ENCODE measurements around the gene CD83.

- TF ChIP-seq, protein P1, sequence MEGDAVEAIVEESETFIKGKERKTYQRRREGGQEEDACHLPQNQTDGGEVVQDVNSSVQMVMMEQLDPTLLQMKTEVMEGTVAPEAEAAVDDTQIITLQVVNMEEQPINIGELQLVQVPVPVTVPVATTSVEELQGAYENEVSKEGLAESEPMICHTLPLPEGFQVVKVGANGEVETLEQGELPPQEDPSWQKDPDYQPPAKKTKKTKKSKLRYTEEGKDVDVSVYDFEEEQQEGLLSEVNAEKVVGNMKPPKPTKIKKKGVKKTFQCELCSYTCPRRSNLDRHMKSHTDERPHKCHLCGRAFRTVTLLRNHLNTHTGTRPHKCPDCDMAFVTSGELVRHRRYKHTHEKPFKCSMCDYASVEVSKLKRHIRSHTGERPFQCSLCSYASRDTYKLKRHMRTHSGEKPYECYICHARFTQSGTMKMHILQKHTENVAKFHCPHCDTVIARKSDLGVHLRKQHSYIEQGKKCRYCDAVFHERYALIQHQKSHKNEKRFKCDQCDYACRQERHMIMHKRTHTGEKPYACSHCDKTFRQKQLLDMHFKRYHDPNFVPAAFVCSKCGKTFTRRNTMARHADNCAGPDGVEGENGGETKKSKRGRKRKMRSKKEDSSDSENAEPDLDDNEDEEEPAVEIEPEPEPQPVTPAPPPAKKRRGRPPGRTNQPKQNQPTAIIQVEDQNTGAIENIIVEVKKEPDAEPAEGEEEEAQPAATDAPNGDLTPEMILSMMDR (IDR thresholded peaks at IDR 0.05 in 4 of 5, conservative IDR thresholded peaks at IDR 0.05 in 1 of 5) = no peak
- TF ChIP-seq POLR2A (IDR thresholded peaks at IDR 0.05) = no peak
These were observed 7.8 kb downstream of the CD83 start for GRCh38 chr6:14125346-14125745.

Measured in gastrocnemius medialis (tissue), 4 donors.